GM18498 (cell line): ENCODE results near the gene PHGDH.
"Not testable (repeated sequence)": the region's sequence is repeated elsewhere in the genome, so short reads cannot be mapped to it uniquely, and the experiment has no call there.

Experiments
- ATAC-seq: cut with Tn5 transposase; IDR thresholded peaks from one replicate; pipeline ENCODE4 v1.9.1; 2021; ENCODE audit warnings: mild to moderate bottlenecking, moderate library complexity; ENCODE audit not compliant: unreplicated experiment

The PHGDH gene

GRCh38 chr1:119697598-119697997 lies 14.1 kb upstream of the PHGDH start:
- no peak for ATAC-seq

DNA sequence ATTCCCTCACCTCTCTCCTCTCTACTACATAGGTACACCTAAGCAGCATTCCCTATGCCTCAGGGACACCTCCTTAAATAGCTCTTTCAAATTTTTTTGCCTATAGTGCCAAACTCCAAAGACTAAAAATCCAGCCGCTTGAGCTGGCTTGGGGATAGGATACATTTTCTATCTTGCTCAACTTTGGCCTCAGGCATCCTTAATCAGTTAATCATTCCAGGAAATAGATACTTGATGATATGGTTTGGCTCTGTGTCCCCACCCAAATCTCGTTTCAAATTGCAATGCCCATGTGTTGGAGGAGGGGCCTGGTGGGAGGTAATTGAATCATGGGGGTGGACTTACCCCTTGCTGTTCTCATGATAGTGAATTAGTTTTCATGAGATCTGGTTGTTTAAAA lies 11.4 kb upstream of the PHGDH start:
- no peak for ATAC-seq

DNA sequence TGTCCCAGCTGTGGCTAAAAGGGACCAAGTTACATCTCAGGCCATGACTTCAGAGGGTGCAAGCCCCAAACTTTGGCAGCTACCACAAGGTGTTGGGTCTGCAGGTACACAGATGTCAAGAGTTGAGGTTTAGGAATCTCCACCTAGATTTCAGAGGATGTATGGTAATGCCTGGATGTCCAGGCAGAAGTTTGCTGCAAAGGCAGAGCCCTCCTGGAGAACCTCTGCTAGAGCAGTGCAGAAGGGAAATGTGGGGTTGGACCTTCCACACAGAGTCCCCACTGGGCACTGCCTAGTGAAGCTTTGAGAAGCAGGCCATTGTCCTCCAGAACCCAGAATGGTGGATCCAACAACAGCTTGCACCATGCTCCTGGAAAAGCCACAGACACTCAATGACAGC lies 10.1 kb upstream of the PHGDH start:
- ATAC-seq: no peak

- ATAC-seq: no peak
These were observed 9.3 kb upstream of the PHGDH start for GRCh38 chr1:119702384-119702783.

- ATAC-seq: no peak
These were observed 7.9 kb upstream of the PHGDH start for GRCh38 chr1:119703666-119704450.

GRCh38 chr1:119706599-119706998 lies 5.1 kb upstream of the PHGDH start:
- not testable (repeated sequence) for ATAC-seq

- ATAC-seq: not testable (repeated sequence)
These were observed 354 bp upstream of the PHGDH start for GRCh38 chr1:119711356-119711803.

DNA sequence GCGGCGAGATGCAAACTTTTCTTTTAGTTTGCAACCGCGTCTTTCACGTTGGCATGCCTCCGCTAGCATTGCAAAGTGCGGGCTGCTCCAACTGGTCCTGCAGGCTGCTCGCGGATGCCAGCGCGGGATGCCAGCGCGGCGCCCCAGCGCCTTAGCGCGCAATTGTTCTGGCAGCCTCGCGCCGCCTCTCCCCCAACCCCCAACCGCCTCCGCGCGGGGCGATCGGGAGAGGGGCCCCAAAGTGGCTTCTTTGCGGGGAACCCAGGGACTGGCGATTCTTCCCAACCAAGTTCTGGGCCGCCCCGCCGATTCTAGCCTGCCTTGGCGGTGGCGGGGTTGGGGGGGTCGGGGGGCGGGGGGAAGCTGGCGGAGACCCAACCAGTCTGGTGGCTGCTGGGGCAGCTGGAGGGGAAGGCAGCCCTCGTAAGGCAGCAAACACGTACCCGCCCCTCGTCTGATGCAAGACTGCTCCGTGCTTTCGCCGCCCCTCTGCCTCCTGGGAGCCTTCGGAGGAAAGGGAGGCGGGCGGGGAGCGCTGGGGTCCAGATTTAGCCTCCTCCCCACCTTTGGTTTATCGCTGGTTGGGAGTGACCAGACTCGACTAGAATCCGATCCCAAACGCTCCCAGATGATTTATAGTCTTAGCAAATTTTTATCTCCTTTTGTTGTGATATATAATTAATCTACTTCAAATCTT lies 756 bp downstream of the PHGDH start:
- peak; percentile 22 for ATAC-seq

DNA sequence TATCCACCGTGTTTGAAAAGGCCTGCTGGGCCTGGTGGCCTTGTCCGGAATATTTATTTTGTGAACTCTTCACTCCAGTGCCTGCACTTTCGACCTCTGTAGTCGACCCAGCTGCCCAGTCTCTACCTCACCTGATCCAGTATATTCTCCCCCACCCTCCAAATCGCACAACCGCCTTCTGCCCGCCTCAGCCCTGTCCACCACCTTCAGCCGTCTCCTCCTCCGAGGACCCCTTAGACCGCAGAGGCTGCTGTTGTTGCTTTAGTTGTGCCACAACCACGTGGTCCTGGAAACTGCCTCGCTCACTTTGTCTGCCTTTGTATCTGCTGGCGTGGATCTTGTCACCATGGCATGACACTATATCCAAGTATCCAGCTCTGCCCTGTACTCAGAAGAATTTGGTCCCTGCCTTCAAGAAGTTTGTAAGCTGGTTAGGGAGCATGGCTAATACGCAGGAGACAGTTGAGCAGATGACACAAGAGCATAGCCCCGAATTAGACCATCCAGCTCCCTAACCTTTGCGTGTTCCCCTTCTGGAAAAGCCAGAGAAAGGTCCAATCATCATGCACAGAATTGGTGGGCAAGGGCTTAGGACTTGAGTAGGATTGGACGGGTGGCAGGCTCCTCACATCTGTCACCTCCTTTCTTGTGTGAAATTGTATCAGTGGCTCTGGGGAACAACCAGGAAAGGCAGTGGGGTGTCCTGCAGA lies 1.5 kb downstream of the PHGDH start:
- ATAC-seq: no peak

GRCh38 chr1:119713749-119714456 lies 2.2 kb downstream of the PHGDH start:
- no peak for ATAC-seq

DNA sequence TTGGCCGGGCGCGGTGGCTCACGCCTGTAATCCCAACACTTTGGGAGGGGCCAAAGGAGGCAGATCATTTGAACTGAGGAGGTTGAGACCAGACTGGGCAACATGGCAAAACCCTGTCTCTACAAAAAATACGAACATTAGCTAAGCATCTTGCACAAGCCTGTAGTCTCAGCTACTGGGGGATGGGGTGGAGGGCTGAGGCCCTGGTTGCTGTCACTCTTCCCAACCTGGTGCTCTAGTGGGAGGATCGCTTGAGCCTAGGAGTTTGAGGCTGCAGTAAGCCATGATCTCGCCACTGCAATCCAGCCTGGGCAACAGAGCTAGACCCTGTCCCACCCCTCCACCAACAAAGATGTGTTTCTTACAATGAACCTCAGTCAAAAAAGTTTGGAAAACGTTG lies 2.8 kb downstream of the PHGDH start:
- ATAC-seq: no peak

DNA sequence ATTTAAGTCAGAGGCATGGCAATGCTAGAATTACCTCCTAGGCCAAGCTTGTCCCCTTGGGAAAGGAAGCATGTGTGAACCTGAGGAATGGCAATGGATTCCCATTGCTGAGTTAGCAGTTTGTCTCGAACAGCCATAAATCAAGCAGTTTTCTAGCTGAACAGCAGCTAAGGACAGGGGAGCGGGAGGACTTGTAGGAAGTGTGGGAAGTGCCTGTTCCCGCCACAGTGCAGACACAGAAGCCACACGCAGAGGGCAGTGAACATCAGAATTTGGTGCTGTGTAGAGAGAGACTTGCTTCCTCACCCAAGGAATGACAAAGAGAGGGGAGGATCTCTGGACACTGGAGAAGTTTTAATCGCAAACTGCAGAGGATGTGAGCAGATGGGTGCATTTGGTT lies 3.8 kb downstream of the PHGDH start:
- ATAC-seq: no peak

GRCh38 chr1:119718409-119718808 lies 6.7 kb downstream of the PHGDH start:
- ATAC-seq: no peak

DNA sequence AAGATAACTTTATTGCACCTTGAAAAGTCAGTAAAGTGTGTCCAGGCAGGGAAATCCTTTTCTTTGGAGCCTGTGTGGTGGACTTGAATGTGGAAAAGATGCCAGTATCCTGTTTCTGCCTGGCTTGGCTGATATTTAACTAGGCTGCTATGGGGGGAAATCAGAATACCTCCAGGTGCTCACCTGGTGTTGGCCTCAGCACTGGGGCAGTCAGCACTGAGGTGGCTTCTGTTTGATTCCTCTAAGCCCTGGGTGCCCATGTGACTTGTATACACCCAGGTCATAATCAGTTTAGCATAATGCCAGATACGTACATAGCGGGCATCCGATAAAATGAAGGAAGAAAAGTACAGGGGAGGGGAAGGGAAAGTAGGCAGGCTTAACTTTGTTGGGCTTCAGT lies 7.2 kb downstream of the PHGDH start:
- no peak for ATAC-seq

GRCh38 chr1:119720866-119721440 lies 9.2 kb downstream of the PHGDH start:
- no peak for ATAC-seq

GRCh38 chr1:119721896-119722295 lies 10.2 kb downstream of the PHGDH start:
- no peak for ATAC-seq

DNA sequence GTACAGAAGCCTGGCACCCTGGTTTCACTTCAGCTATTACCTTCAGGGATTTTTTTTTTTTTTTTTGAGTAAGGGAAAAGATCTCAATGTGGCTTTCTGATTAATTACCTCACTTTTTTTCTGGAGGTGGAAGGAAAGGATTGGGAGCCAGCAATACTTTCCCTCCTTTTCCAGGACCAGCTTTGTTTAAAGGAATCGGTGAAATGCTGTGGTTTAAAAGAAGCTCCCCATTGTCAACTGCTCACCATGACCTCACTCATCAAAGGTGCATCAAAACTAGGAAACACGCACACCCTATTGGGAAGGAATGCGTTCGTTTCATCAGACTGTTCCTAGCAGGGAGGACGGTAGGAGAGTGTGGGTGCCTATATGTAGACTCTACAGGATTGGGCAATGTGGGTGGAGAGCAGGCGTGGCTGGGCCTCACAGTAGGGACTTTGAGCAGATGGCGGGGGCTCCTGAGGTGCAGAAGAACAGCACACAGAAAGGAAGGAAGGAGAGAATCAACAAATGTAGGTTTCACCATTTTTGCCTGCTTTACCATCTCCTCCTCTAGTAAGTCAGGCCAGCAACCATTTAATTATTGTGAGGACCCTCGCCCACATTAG lies 13.0 kb downstream of the PHGDH start:
- no peak for ATAC-seq

- no peak for ATAC-seq
These were observed 13.9 kb downstream of the PHGDH start for GRCh38 chr1:119725626-119726025.

DNA sequence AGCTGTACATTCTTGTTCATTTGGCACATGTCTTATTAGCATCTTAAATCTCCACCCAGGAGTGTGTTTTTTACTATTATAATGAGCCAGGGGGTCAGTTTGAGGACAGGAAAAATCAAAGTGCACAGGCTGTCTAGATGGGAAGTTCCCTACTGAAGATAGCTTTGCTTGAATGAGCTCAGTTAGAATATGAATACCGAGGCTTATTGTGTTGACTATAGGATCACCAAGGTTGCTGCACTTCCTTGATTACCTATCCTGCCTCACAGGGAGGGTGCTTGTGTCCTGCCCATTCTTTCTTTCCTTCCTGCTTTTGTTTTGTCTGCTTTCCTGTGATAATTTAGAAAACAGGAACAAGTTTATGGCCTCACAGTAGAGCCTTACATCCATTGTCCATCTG lies 16.3 kb downstream of the PHGDH start:
- no peak for ATAC-seq

GRCh38 chr1:119729044-119729443 lies 17.3 kb downstream of the PHGDH start:
- no peak for ATAC-seq
